Measurements from ENCODE around the gene STOML3. TPM values are rescaled to one million over a fixed set of nuclear protein-coding genes. Genes with fewer than 3 reads are reported as not detected.

The STOML3 gene
- total RNA-seq, 4 donors from 2014 or later = not detected

DNA sequence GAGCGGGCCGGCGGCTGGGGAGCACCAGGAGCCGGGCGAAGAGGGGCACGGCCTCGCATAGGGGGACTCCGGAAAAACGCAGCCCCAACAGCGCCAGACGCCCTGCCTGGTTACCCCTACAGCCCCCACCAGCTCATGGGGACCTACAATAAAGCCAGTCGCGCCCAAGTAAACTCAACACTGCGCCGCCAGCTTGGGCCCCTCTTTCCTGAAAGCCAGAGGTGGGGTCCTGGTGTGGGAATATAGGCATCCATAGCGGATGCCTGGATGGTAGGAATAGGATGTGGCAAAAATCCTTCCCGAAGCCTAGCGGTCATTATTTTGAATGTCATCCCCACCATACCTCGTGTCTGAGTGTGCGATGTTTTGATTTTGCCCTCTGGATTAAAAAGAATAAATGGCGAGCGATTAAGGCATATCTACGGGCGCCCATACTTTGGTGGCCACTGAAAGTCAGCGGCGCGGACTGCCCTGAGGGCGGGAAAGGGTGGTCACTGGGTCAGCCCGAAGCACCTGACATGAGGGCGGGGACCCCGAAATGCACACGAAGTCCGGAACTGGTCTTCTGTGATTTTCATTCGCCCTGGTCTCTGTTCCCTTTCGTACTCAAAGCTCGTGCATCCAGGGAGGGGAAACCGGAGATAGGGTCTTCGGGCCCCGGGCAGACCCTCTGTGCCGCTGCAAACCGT lies 47.4 kb upstream of the STOML3 start, which contains the start of the genes NHLRC3 and PROSER1:
Gene NHLRC3, plus strand, starts transcription at position 577 of the 689 bp plus-strand sequence. CDS start 184 bp downstream, outside the sequence.
Gene PROSER1, minus strand, starts transcription at position 210 of the 689 bp plus-strand sequence. CDS start 847 bp downstream, outside the sequence.
- Histone ChIP-seq H3K27me3 (no peaks in the 10 kb centered on the region), H3K4me1 (peaks cover 43 to 59% (median 55%) of the 10 kb centered on the region in 4 donors), H3K36me3 (peaks cover 0 to 4% (median 0%) of the 10 kb centered on the region in 4 donors), H3K9me3 (no peaks in the 10 kb centered on the region), H3K27ac (replicated peaks in 1 of 4) (peak within 1 kb of the TSS; percentile 81 to 90 (median 83)), H3K4me3 (peak within 1 kb of the TSS; percentile 90 to 99 (median 96))
- DNase-seq (ENCODE audit: extremely low spot score) = peak; percentile 95
- TF ChIP-seq, protein P1, sequence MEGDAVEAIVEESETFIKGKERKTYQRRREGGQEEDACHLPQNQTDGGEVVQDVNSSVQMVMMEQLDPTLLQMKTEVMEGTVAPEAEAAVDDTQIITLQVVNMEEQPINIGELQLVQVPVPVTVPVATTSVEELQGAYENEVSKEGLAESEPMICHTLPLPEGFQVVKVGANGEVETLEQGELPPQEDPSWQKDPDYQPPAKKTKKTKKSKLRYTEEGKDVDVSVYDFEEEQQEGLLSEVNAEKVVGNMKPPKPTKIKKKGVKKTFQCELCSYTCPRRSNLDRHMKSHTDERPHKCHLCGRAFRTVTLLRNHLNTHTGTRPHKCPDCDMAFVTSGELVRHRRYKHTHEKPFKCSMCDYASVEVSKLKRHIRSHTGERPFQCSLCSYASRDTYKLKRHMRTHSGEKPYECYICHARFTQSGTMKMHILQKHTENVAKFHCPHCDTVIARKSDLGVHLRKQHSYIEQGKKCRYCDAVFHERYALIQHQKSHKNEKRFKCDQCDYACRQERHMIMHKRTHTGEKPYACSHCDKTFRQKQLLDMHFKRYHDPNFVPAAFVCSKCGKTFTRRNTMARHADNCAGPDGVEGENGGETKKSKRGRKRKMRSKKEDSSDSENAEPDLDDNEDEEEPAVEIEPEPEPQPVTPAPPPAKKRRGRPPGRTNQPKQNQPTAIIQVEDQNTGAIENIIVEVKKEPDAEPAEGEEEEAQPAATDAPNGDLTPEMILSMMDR (IDR thresholded peaks at IDR 0.05) = no peak
- TF ChIP-seq POLR2A (IDR thresholded peaks at IDR 0.05; ENCODE audit: low read depth) (no peak), POLR2AphosphoS5 (IDR thresholded peaks at IDR 0.05) (peak; percentile 70 to 72)
- intact Hi-C loops (cut with DNase I) = no loop called here
- WGBS = 4% methylated on average over 19 of the region's 41 CpGs

DNA sequence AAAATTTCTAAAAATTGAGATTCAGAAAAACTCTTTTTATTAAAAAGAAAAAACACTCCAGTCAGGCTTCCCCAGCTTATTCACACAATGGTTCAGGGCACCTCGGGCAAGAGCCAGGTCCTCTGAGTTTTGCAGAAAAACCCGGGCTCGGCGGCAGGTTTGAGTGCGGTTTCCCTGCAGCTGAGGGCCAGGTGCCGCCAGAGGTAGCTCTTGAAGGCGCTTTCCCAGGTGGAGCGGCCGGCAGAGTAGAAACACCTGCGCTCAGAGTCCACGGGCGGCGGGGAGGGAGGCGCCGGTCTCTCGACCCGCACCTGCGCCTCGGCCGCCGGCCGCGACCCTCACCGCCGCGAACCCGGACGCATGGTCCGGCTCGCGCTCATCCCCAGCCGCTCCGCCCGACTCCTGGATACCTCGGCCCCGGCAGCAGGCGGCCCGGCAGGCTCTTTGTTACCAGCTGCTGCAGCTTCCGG lies 46.8 kb upstream of the STOML3 start:
- Histone ChIP-seq H3K27ac (replicated peaks in 1 of 4) (peak overlapping the region; percentile 81 to 90 (median 83)), H3K36me3 (peaks cover 0 to 4% (median 0%) of the 10 kb centered on the region in 4 donors), H3K27me3 (no peaks in the 10 kb centered on the region), H3K4me1 (peaks cover 43 to 59% (median 55%) of the 10 kb centered on the region in 4 donors), H3K9me3 (no peaks in the 10 kb centered on the region), H3K4me3 (peak overlapping the region; percentile 90 to 99 (median 96))
- DNase-seq (ENCODE audit: extremely low spot score) = no peak
- WGBS = 1% methylated on average over 10 of the region's 39 CpGs
- TF ChIP-seq POLR2A (IDR thresholded peaks at IDR 0.05; ENCODE audit: low read depth) (no peak), POLR2AphosphoS5 (IDR thresholded peaks at IDR 0.05) (no peak), EP300 (IDR thresholded peaks at IDR 0.05) (no peak)
- TF ChIP-seq, protein P1 (IDR thresholded peaks at IDR 0.05) = no peak
- intact Hi-C loops (cut with DNase I) = no loop called here

DNA sequence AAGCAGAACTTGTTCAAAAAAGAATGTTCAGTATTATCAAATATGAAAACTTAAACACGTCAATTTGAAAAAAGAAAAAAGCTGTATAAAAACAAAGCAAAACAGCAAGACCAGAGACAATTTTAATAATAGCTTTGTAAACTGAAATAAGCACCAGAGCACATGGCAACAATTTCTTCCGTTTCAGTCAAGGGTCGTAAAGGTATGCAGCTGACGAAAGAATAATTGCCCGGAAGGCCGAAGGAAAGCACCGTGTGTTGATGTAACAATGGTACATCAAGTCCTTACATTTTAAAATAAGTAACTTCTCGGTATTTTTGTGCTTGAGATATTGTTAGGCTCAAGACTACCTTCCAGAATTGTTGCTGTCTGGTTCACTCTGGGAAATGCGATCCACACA lies 45.6 kb upstream of the STOML3 start:
- peaks cover 43 to 59% (median 55%) of the 10 kb centered on the region in 4 donors for H3K4me1 ChIP-seq
- no peak for DNase-seq (ENCODE audit: extremely low spot score)
- peaks cover 0 to 4% (median 0%) of the 10 kb centered on the region in 4 donors for H3K36me3 ChIP-seq
- H3K27me3 ChIP-seq = no peaks in the 10 kb centered on the region
- no peaks in the 10 kb centered on the region for H3K9me3 ChIP-seq
- intact Hi-C loops (cut with DNase I) = no loop called here
- H3K4me3 ChIP-seq = peak overlapping the region; percentile 90 to 99 (median 96)
- WGBS = 4% methylated on average over 9 of the region's 9 CpGs
- TF ChIP-seq POLR2A (IDR thresholded peaks at IDR 0.05; ENCODE audit: low read depth) (no peak), EP300 (IDR thresholded peaks at IDR 0.05) (no peak), POLR2AphosphoS5 (IDR thresholded peaks at IDR 0.05) (no peak)
- TF ChIP-seq, protein P1 (IDR thresholded peaks at IDR 0.05) = no peak
- H3K27ac ChIP-seq (replicated peaks in 1 of 4) = no peak overlapping the region

DNA sequence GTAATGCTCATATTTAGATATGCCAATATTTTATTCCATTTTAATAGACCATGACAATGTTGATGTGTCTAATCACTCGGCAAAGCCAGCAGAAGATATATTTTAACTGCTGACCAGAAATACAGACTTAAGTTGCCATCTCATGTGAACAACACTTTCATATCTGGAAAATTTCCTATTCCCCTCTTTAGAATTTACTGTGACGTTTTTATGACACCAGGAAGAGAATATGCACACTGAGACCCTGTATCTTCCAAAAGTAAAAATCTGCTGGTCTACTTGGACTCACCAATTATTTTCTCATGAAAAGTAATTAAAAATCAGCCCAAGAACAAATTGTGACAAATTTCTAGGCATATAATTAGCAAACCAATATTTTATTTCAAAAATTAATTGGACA lies 45.2 kb upstream of the STOML3 start:
- intact Hi-C loops (cut with DNase I) = no loop called here
- Histone ChIP-seq H3K4me1 (peaks cover 43 to 56% (median 55%) of the 10 kb centered on the region in 4 donors), H3K27ac (replicated peaks in 1 of 4) (no peak overlapping the region), H3K36me3 (peaks cover 0 to 4% (median under 1%) of the 10 kb centered on the region in 4 donors), H3K4me3 (peak overlapping the region; percentile 90 to 99 (median 96)), H3K9me3 (no peaks in the 10 kb centered on the region), H3K27me3 (no peaks in the 10 kb centered on the region)
- no peak for DNase-seq (ENCODE audit: extremely low spot score)
- 48% methylated on average over 2 of the region's 2 CpGs for WGBS
- TF ChIP-seq POLR2A (IDR thresholded peaks at IDR 0.05; ENCODE audit: low read depth) (no peak), EP300 (IDR thresholded peaks at IDR 0.05) (no peak), POLR2AphosphoS5 (IDR thresholded peaks at IDR 0.05) (no peak)
- TF ChIP-seq, protein P1 (IDR thresholded peaks at IDR 0.05) = no peak
